ENCODE data around the gene TDRD10.

Gene TDRD10

GRCh38 chr1:154459080-154459479 is 42.9 kb upstream of the TDRD10 start:
- no peak for DNase-seq (ENCODE audit: extremely low spot score)
- no peak for TF ChIP-seq TARDBP (IDR thresholded peaks at IDR 0.05)
- TF ChIP-seq BHLHE40 (IDR thresholded peaks at IDR 0.05; ENCODE audit: borderline replicate concordance): no peak
- TF ChIP-seq ZNF384 (IDR thresholded peaks at IDR 0.05): no peak
- TF ChIP-seq CTBP1 (IDR thresholded peaks at IDR 0.05; ENCODE audit: borderline replicate concordance): no peak
- TF ChIP-seq L3MBTL2 (conservative IDR thresholded peaks at IDR 0.05): no peak
- no peak for TF ChIP-seq PKNOX1 (IDR thresholded peaks at IDR 0.05)
- no peak for TF ChIP-seq NFRKB (IDR thresholded peaks at IDR 0.05)
- no peak for TF ChIP-seq FOXK2 (IDR thresholded peaks at IDR 0.05)
- no peak for TF ChIP-seq SUZ12 (IDR thresholded peaks at IDR 0.05)
- TF ChIP-seq SP1 (IDR thresholded peaks at IDR 0.05): no peak
- TF ChIP-seq FOXA1 (IDR thresholded peaks at IDR 0.05): no peak
- no peak for TF ChIP-seq LEF1 (IDR thresholded peaks at IDR 0.05; ENCODE audit: borderline replicate concordance)
- no peak for TF ChIP-seq FOXM1 (IDR thresholded peaks at IDR 0.05; ENCODE audit: borderline replicate concordance)
- TF ChIP-seq ELF4 (IDR thresholded peaks at IDR 0.05): no peak
- no peak for TF ChIP-seq ARNT (IDR thresholded peaks at IDR 0.05)
- ChIA-PET POLR2A (no interaction called here), CTCF (no interaction called here)

DNA sequence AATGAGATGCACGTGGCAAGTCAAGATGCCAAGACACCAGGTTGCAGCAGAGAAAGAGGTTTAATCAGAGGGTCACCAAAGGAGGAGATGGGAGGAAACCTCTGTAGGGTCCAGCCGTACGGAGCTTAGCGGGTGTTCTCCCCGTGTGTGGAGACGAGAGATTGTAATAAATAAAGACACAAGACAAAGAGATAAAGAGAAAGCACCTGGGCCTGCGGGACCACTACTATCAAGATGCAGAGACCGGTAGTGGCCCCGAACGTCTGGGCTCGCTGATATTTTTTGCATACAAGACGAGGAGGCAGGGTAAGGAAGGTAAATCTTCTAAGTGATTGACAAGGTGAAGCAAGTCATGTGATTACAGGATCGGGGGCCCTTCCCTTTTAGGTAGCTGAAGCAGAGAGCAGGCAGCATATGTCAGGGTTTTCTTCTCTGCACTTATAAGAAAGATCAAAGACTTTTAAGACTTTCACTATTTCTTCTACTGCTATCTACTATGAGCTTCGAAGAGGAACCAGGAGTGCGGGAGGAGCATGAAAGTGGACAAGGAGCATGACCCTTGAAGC is 41.2 kb upstream of the TDRD10 start:
- TF ChIP-seq SP1 (IDR thresholded peaks at IDR 0.05) (no peak), CTBP1 (IDR thresholded peaks at IDR 0.05; ENCODE audit: borderline replicate concordance) (no peak), FOXA1 (IDR thresholded peaks at IDR 0.05) (no peak), TARDBP (IDR thresholded peaks at IDR 0.05) (no peak), L3MBTL2 (conservative IDR thresholded peaks at IDR 0.05) (no peak), LEF1 (IDR thresholded peaks at IDR 0.05; ENCODE audit: borderline replicate concordance) (no peak), ARNT (IDR thresholded peaks at IDR 0.05) (no peak), NFRKB (IDR thresholded peaks at IDR 0.05) (no peak), SUZ12 (IDR thresholded peaks at IDR 0.05) (no peak), PKNOX1 (IDR thresholded peaks at IDR 0.05) (no peak), FOXM1 (IDR thresholded peaks at IDR 0.05; ENCODE audit: borderline replicate concordance) (no peak), ELF4 (IDR thresholded peaks at IDR 0.05) (no peak), ZNF384 (IDR thresholded peaks at IDR 0.05) (no peak), BHLHE40 (IDR thresholded peaks at IDR 0.05; ENCODE audit: borderline replicate concordance) (no peak), HDGF (IDR thresholded peaks at IDR 0.05; ENCODE audit: borderline replicate concordance) (no peak)
- ChIA-PET CTCF (no interaction called here), POLR2A (no interaction called here)
- no peak for DNase-seq (ENCODE audit: extremely low spot score)

DNA sequence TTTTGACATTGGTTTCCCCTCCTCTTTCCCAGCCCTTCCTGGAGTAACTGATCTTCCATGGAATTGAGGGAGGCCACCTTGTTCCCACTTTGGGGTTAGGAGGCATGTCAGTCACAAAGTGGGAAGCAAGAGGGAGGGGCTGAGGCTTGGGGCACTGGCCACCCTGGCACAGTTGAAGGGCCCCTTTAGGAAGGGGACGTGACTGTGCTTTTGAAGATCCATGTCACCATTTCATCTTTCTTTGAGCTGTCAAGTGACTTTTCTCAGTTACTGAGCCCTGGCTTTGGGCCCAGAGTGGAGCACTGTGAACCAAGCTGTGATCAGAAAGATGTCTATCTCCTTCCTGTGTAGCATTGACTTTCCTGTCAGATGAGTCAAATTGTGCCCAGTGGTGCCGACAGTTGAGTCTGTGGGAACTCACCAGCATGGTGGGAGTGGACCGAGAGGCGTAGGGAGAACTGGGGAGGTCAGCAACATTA is 38.5 kb upstream of the TDRD10 start:
- no peak for TF ChIP-seq NFRKB (IDR thresholded peaks at IDR 0.05)
- TF ChIP-seq BHLHE40 (IDR thresholded peaks at IDR 0.05; ENCODE audit: borderline replicate concordance): no peak
- no peak for TF ChIP-seq PKNOX1 (IDR thresholded peaks at IDR 0.05)
- no peak for TF ChIP-seq CTBP1 (IDR thresholded peaks at IDR 0.05; ENCODE audit: borderline replicate concordance)
- no peak for TF ChIP-seq ARNT (IDR thresholded peaks at IDR 0.05)
- TF ChIP-seq FOXA1 (IDR thresholded peaks at IDR 0.05): no peak
- no peak for DNase-seq (ENCODE audit: extremely low spot score)
- CTCF ChIA-PET: interaction anchor here (0.6 kb wide), 1 partner anchor 129 kb away, joined by 4 read pairs; no protein-coding TSS in a partner anchor
- POLR2A ChIA-PET: no interaction called here

DNA sequence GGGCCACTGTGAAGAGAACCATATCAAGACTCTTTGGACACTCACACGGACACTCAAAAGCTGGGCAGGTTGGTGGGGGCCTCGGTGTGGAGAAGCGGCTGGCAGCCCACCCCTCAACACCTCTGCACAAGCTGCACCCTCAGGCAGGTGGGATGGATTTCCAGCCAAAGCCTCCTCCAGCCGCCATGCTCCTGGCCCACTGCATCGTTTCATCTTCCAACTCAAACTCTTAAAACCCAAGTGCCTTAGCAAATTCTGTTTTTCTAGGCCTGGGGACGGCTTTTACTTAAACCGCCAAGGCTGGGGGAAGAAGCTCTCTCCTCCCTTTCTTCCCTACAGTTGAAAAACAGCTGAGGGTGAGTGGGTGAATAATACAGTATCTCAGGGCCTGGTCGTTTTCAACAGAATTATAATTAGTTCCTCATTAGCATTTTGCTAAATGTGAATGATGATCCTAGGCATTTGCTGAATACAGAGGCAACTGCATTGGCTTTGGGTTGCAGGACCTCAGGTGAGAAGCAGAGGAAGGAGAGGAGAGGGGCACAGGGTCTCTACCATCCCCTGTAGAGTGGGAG is 36.3 kb upstream of the TDRD10 start:
- no peak for DNase-seq (ENCODE audit: extremely low spot score)
- CTCF ChIA-PET: interaction anchor here (0.6 kb wide), 1 partner anchor 9 kb away, joined by 3 read pairs; no protein-coding TSS in a partner anchor
- POLR2A ChIA-PET: no interaction called here
- TF ChIP-seq ELF4 (IDR thresholded peaks at IDR 0.05): no peak
- no peak for TF ChIP-seq TARDBP (IDR thresholded peaks at IDR 0.05)
- no peak for TF ChIP-seq HDGF (IDR thresholded peaks at IDR 0.05; ENCODE audit: borderline replicate concordance)
- no peak for TF ChIP-seq LEF1 (IDR thresholded peaks at IDR 0.05; ENCODE audit: borderline replicate concordance)
- no peak for TF ChIP-seq SUZ12 (IDR thresholded peaks at IDR 0.05)
- no peak for TF ChIP-seq FOXM1 (IDR thresholded peaks at IDR 0.05; ENCODE audit: borderline replicate concordance)
- TF ChIP-seq CTBP1 (IDR thresholded peaks at IDR 0.05; ENCODE audit: borderline replicate concordance): no peak
- no peak for TF ChIP-seq PKNOX1 (IDR thresholded peaks at IDR 0.05)
- no peak for TF ChIP-seq FOXA1 (IDR thresholded peaks at IDR 0.05)
- no peak for TF ChIP-seq L3MBTL2 (conservative IDR thresholded peaks at IDR 0.05)
- no peak for TF ChIP-seq FOXK2 (IDR thresholded peaks at IDR 0.05)
- TF ChIP-seq NFRKB (IDR thresholded peaks at IDR 0.05): no peak

- ChIA-PET CTCF (interaction anchor here (0.6 kb wide), 1 partner anchor 10 kb away, joined by 3 read pairs; no protein-coding TSS in a partner anchor), POLR2A (no interaction called here)
- no peak for DNase-seq (ENCODE audit: extremely low spot score)
- TF ChIP-seq SP1 (IDR thresholded peaks at IDR 0.05): no peak
- no peak for TF ChIP-seq FOXK2 (IDR thresholded peaks at IDR 0.05)
- TF ChIP-seq LEF1 (IDR thresholded peaks at IDR 0.05; ENCODE audit: borderline replicate concordance): no peak
- no peak for TF ChIP-seq PKNOX1 (IDR thresholded peaks at IDR 0.05)
- TF ChIP-seq ARNT (IDR thresholded peaks at IDR 0.05): no peak
- no peak for TF ChIP-seq CTBP1 (IDR thresholded peaks at IDR 0.05; ENCODE audit: borderline replicate concordance)
- no peak for TF ChIP-seq SUZ12 (IDR thresholded peaks at IDR 0.05)
- no peak for TF ChIP-seq L3MBTL2 (conservative IDR thresholded peaks at IDR 0.05)
- TF ChIP-seq FOXM1 (IDR thresholded peaks at IDR 0.05; ENCODE audit: borderline replicate concordance): no peak
- TF ChIP-seq ZNF384 (IDR thresholded peaks at IDR 0.05): no peak
- TF ChIP-seq ELF4 (IDR thresholded peaks at IDR 0.05): no peak
- no peak for TF ChIP-seq NFRKB (IDR thresholded peaks at IDR 0.05)
- no peak for TF ChIP-seq FOXA1 (IDR thresholded peaks at IDR 0.05)
- no peak for TF ChIP-seq BHLHE40 (IDR thresholded peaks at IDR 0.05; ENCODE audit: borderline replicate concordance)
- TF ChIP-seq HDGF (IDR thresholded peaks at IDR 0.05; ENCODE audit: borderline replicate concordance): no peak
Measured at GRCh38 chr1:154466206-154466605, 35.8 kb upstream of the TDRD10 start.

All from HEK293T (cell line).